ENCODE data around the gene CERS3. TPM values are rescaled to one million over a fixed set of nuclear protein-coding genes. Genes with fewer than 3 reads are reported as not detected.

Gene CERS3
- polyA plus RNA-seq, 3 donors, result 0.04 TPM; not detected in 2

GRCh38 chr15:100544946-100545345 lies 16.2 kb upstream of the CERS3 start:
- no peak for DNase-seq
- Histone ChIP-seq H3K27ac (ENCODE audit: low read depth in 1 of 2, low read length in 2 of 2) (no peak overlapping the region), H3K79me2 (ENCODE audit: insufficient read depth, low read length) (no peaks in the 10 kb centered on the region), H3K9ac (ENCODE audit: insufficient read depth, low read length, poor library complexity, severe bottlenecking) (no peak overlapping the region), H3K9me3 (replicated peaks in 1 of 2; ENCODE audit: control insufficient read depth in 1 of 2, insufficient read depth in 1 of 2, low read length in 2 of 2) (peaks cover 7 to 11% of the 10 kb centered on the region in 2 donors), H3K36me3 (replicated peaks in 1 of 2; ENCODE audit: control insufficient read depth in 1 of 2, insufficient read depth in 2 of 2, low read length in 2 of 2) (no peaks in the 10 kb centered on the region), H4K20me1 (ENCODE audit: insufficient read depth, low read length) (no peaks in the 10 kb centered on the region), H3K4me1 (ENCODE audit: control insufficient read depth in 1 of 2, insufficient read depth in 2 of 2, low read length in 2 of 2) (no peaks in the 10 kb centered on the region), H2AFZ (ENCODE audit: insufficient read depth, low read depth, low read length, poor library complexity, severe bottlenecking) (no peak overlapping the region), H3K27me3 (ENCODE audit: control insufficient read depth in 2 of 2, insufficient read depth in 2 of 2, low read length in 2 of 2) (peaks cover 20% of the 10 kb centered on the region in 2 donors), H3K4me3 (replicated peaks in 1 of 3; ENCODE audit: low read depth in 2 of 3, low read length in 3 of 3) (no peak overlapping the region), H3K4me2 (replicated peaks; ENCODE audit: extremely low read depth, low read length, poor library complexity, severe bottlenecking) (no peak overlapping the region)
- WGBS (ENCODE audit: insufficient coverage), result 100% methylated on average over 1 of the region's 6 CpGs
- Mint-ChIP-seq H3K36me3 (no peaks in the 10 kb centered on the region), H3K27ac (no peak overlapping the region), H3K4me3 (peak overlapping the region in 1 of 2 donors; percentile 9), H3K4me1 (no peaks in the 10 kb centered on the region), H3K9me3 (peaks cover 0 to 10% (median 8%) of the 10 kb centered on the region in 7 donors), H3K27me3 (ENCODE audit: low read depth in 3 of 3) (peaks cover 36 to 53% (median 40%) of the 10 kb centered on the region in 3 donors)
- no peak for TF ChIP-seq CTCF (IDR thresholded peaks at IDR 0.05)
- intact Hi-C loops (cut with micrococcal nuclease), result no loop called here

GRCh38 chr15:100544338-100544841 lies 15.6 kb upstream of the CERS3 start:
- Histone ChIP-seq H3K27ac (ENCODE audit: low read depth in 1 of 2, low read length in 2 of 2) (no peak overlapping the region), H3K79me2 (ENCODE audit: insufficient read depth, low read length) (no peaks in the 10 kb centered on the region), H3K4me1 (ENCODE audit: control insufficient read depth in 1 of 2, insufficient read depth in 2 of 2, low read length in 2 of 2) (no peaks in the 10 kb centered on the region), H3K27me3 (ENCODE audit: control insufficient read depth in 2 of 2, insufficient read depth in 2 of 2, low read length in 2 of 2) (peaks cover 20% of the 10 kb centered on the region in 2 donors), H3K4me2 (replicated peaks; ENCODE audit: extremely low read depth, low read length, poor library complexity, severe bottlenecking) (no peak overlapping the region), H3K9ac (ENCODE audit: insufficient read depth, low read length, poor library complexity, severe bottlenecking) (no peak overlapping the region), H4K20me1 (ENCODE audit: insufficient read depth, low read length) (no peaks in the 10 kb centered on the region), H3K9me3 (replicated peaks in 1 of 2; ENCODE audit: control insufficient read depth in 1 of 2, insufficient read depth in 1 of 2, low read length in 2 of 2) (peaks cover 7 to 11% of the 10 kb centered on the region in 2 donors), H3K36me3 (replicated peaks in 1 of 2; ENCODE audit: control insufficient read depth in 1 of 2, insufficient read depth in 2 of 2, low read length in 2 of 2) (no peaks in the 10 kb centered on the region), H3K4me3 (replicated peaks in 1 of 3; ENCODE audit: low read depth in 2 of 3, low read length in 3 of 3) (no peak overlapping the region), H2AFZ (ENCODE audit: insufficient read depth, low read depth, low read length, poor library complexity, severe bottlenecking) (no peak overlapping the region)
- Mint-ChIP-seq H3K9me3 (peaks cover 0 to 11% (median 9%) of the 10 kb centered on the region in 7 donors), H3K36me3 (no peaks in the 10 kb centered on the region), H3K27ac (no peak overlapping the region), H3K4me1 (no peaks in the 10 kb centered on the region), H3K27me3 (ENCODE audit: low read depth in 3 of 3) (peaks cover 36 to 53% (median 40%) of the 10 kb centered on the region in 3 donors), H3K4me3 (peak overlapping the region in 1 of 2 donors; percentile 9)
- WGBS (ENCODE audit: insufficient coverage), result 37% methylated on average over 57 of the region's 57 CpGs
- intact Hi-C loops (cut with micrococcal nuclease), result no loop called here
- no peak for DNase-seq
- no peak for TF ChIP-seq CTCF (IDR thresholded peaks at IDR 0.05)
